SJSA1 (cell line): ENCODE results near the gene GOLGA1. TPM values are rescaled to one million over a fixed set of nuclear protein-coding genes. Genes with fewer than 3 reads are reported as not detected.
"Not testable (repeated sequence)": the region's sequence is repeated elsewhere in the genome, so short reads cannot be mapped to it uniquely, and the experiment has no call there.

ENCODE experiments used
- DNase-seq, 2 experiments: peaks; one replicate each; pipeline ENCODE4 v3.0.0-alpha.2; 2015 to 2020; ENCODE audit warnings: low spot score in 2 of 2, low read depth in 1 of 2
- H3K27ac ChIP-seq: fragments of 250-450 bp; sonication (Bioruptor Pico); 2 replicates; pipeline ENCODE4 v1.5.1; 2020; ENCODE audit warnings: mild to moderate bottlenecking, moderate library complexity
- H3K27me3 ChIP-seq: fragments of 250-450 bp; sonication (Bioruptor Pico); replicated peaks from 2 replicates; pipeline ENCODE4 v1.5.1; 2020; ENCODE audit warnings: mild to moderate bottlenecking, moderate library complexity
- H3K36me3 ChIP-seq: fragments of 250-450 bp; sonication (Bioruptor Pico); 2 replicates; pipeline ENCODE4 v1.5.1; 2020; ENCODE audit warnings: mild to moderate bottlenecking
- H3K4me1 ChIP-seq: fragments of 250-450 bp; sonication (Bioruptor Pico); replicated peaks from 2 replicates; pipeline ENCODE4 v1.6.1; 2021; ENCODE audit warnings: mild to moderate bottlenecking
- H3K4me3 ChIP-seq: fragments of 250-450 bp; sonication (Bioruptor Pico); 2 replicates; pipeline ENCODE4 v1.5.1; 2020; ENCODE audit warnings: mild to moderate bottlenecking
- H3K9me3 ChIP-seq: fragments of 250-450 bp; sonication (Bioruptor Pico); replicated peaks from 2 replicates; pipeline ENCODE4 v1.5.1; 2020; ENCODE audit warnings: mild to moderate bottlenecking
- total RNA-seq: library from RNA; depleted of rRNA; stranded (reverse); fragments of >200 nt; shearing (Covaris generic); gene quantifications from 2 replicates; pipeline ENCODE4 v1.2.3, GENCODE V29; 2014

GOLGA1 gene
- total RNA-seq, 1 experiment from 2014 or later = 7.6 TPM

DNA sequence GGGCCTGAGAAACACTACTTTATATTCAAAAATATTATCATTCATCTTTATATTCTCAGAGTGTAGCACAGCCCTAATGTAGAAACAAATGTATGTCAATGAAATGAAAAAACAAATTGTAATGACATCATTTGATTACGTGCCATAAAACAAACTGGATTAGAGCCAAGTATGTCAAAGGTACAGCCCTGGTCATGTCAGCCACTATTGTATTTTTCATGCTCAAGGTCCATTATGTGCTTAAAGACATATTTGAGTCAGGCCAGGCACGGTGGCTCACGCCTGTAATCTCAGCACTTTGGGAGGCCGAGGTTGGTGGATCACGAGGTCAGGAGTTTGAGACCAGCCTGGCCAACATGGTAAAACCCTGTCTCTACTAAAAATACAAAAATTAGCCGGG, 20.5 kb downstream of the GOLGA1 start:
- not testable (repeated sequence) for H3K4me1 ChIP-seq, H3K27ac ChIP-seq, H3K4me3 ChIP-seq, DNase-seq, H3K27me3 ChIP-seq, H3K9me3 ChIP-seq
- peaks cover 11% of the 10 kb centered on the region for H3K36me3 ChIP-seq

DNA sequence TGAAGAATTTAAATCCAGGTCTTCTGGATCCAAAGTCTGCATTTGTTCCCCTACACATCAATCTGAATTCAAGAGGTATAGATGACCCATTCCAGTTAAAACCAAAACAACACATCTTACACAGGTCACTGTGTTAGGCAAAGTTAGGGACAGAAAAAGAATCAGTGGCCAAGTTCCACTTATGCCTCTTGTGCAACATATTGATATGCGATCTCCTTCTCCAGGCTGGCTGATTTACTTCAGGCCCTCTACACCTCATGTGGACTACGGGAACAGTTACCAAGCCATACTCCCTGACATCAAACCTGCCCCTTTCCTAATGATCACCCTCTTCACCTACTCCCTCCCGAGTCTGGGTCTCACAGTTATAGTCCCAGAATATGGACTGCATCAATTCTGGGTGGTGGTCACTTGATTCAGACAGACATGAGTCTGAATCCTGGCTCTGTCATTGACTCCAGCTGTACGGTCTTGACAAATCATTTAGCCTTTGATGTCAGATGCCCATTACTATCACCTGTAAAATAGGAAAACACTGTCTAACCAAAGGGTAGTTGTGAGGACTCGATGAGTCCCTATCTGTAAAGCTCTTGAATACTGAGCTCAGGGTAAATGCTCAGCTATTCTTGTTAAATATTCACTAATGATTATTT, 26.0 kb downstream of the GOLGA1 start:
- Histone ChIP-seq H3K36me3 (peaks cover 8% of the 10 kb centered on the region), H3K4me3 (no peak overlapping the region), H3K4me1 (no peaks in the 10 kb centered on the region), H3K9me3 (no peaks in the 10 kb centered on the region), H3K27ac (no peak overlapping the region), H3K27me3 (no peaks in the 10 kb centered on the region)
- no peak for DNase-seq

DNA sequence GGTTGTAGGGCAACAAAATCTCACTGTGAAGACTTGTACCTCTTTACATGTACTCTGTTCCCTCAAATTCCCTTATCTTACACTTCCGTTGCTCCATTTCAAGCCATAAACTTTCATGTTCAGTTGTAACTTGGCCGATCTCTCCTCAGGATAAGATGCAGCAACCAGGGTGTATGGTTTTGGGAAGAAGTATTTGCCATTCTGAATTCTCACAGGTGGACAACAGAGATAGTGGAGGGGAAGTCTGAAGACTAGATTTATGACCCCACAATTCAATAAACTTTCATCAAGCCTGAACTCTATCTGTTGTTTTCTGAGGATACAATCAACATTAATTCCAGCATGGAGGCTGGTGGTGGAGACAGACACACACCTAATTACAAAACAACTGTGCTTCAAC, 27.5 kb downstream of the GOLGA1 start:
- no peak overlapping the region for H3K27ac ChIP-seq
- H3K9me3 ChIP-seq = no peaks in the 10 kb centered on the region
- peaks cover 5% of the 10 kb centered on the region for H3K36me3 ChIP-seq
- no peaks in the 10 kb centered on the region for H3K4me1 ChIP-seq
- no peak for DNase-seq
- H3K4me3 ChIP-seq = no peak overlapping the region
- no peaks in the 10 kb centered on the region for H3K27me3 ChIP-seq

DNA sequence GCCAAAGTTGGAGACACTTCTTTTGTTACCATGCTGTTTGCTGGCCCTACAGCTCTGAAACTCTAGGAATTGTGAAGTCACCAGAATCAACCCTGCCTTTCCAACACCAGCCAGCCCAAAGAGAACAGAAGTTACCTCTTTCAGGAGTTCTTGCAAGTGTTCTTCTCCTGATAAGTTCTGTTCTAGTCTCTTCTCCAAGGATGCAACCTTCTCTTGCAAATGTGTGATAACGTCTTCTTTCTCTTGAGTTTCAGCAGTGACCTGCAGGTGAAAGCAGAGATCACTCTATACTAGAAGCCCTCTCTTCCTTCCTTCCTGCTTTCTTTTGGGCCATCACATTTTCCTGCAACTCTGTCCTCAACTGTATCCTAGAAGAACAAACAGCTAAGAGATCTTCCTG, 29.1 kb downstream of the GOLGA1 start:
- Histone ChIP-seq H3K9me3 (no peaks in the 10 kb centered on the region), H3K4me1 (no peaks in the 10 kb centered on the region), H3K27me3 (no peaks in the 10 kb centered on the region), H3K4me3 (no peak overlapping the region), H3K27ac (no peak overlapping the region), H3K36me3 (peaks cover 5% of the 10 kb centered on the region)
- no peak for DNase-seq

DNA sequence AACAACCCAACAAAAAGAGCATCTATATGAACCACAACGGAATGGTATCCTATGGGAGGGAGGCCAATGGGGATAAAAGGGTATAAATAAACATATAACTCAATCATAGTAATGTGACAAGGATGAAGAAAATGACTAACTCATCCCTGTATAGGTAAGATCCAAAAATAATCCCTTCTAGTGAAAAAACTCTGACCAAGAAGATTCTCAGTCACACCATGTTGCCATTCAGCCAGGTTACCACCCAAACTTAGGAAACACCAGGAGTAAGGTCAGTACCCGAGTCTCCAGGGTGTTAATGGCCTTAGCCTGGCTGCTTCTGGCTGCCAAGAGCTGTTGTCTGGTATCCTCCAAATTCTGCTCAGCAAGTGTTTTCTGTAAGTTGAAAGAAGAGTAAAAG, 32.8 kb downstream of the GOLGA1 start:
- Histone ChIP-seq H3K36me3 (peaks cover 5% of the 10 kb centered on the region), H3K27me3 (no peaks in the 10 kb centered on the region), H3K4me1 (no peaks in the 10 kb centered on the region), H3K27ac (no peak overlapping the region), H3K4me3 (no peak overlapping the region), H3K9me3 (no peaks in the 10 kb centered on the region)
- no peak for DNase-seq

DNA sequence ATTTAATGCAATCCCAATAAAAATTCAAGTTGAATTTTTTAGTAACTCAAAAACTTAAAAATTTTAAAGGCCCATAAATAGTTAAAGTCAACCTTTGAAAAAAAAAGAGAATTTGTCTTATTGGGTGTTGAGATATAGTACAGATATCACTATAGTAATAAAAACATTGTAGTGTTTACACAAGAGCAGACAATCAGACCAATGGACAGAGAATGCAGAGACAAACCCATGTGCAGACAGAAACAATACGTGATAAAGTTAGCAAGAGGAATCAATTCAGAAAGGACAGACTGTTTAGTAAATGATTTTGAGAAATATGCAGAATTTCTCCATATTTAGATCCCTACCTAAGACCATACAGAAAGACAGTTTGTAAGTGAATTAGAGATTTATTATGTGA, 33.9 kb downstream of the GOLGA1 start:
- H3K4me3 ChIP-seq = no peak overlapping the region
- H3K4me1 ChIP-seq = no peaks in the 10 kb centered on the region
- H3K27me3 ChIP-seq = no peaks in the 10 kb centered on the region
- peaks cover 5% of the 10 kb centered on the region for H3K36me3 ChIP-seq
- no peaks in the 10 kb centered on the region for H3K9me3 ChIP-seq
- no peak for DNase-seq
- no peak overlapping the region for H3K27ac ChIP-seq

DNA sequence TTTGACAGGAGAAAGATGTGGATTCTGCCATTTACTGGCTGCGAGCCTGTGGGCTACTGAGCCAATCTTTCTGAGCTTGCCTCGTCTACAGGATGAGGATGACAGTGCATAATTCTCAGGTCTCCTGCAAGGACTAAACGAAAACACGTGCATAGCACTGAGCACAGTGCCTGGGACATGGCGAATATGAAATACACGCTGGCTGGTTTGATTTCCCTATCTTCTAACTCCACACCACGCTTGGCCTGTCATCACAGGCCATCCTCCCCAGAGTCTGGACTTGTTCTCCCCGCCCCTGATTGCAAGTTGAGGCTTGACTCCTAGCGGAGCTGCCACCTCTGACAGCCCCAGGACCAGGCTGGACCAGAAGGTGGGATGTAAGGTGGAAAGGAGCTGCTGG, 41.0 kb downstream of the GOLGA1 start:
- no peak overlapping the region for H3K4me3 ChIP-seq
- H3K27ac ChIP-seq = no peak overlapping the region
- H3K4me1 ChIP-seq = no peaks in the 10 kb centered on the region
- DNase-seq = no peak
- H3K36me3 ChIP-seq = no peaks in the 10 kb centered on the region
- H3K27me3 ChIP-seq = no peaks in the 10 kb centered on the region
- H3K9me3 ChIP-seq = no peaks in the 10 kb centered on the region

DNA sequence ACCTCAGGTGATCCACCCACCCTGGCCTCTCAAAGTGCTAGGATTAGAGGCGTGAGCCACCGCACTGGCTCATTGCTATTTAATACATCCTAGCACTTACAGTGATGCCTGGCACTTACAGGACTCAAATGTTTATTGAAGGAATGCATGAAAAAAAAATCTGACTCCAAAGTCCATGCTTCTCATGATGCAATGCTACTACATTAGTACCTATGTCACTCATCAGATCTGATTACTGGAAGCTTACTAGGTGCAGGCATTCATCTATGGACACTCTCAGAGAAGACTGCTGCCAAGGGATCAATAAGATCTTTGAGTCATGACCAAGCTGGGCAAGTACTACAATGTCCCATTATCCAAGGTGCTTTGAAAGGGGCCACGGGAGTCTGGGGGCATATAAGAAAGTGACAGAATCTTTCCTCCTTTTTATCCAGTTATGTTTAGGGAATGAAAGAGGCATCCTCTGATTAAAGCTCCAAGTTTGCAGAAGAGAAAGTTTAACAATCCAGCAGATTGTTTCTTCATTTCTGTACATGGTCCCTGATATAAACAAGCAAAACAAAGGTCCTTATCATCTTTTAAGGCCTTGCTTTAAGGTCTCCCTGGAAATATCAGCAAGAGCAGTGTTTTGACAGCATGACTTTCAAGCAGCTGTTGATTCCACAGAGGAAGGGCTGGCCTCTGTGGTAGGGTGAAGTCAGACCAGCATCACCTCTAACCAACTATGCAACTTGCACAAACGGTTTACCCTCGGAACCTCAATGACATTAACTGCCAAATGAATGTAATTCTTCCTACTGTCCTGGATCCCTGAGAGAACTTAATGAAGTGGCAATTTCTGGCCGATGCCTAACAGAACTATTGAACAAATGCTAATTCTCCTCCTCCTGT, 43.1 kb downstream of the GOLGA1 start:
- H3K27ac ChIP-seq = no peak overlapping the region
- no peaks in the 10 kb centered on the region for H3K4me1 ChIP-seq
- H3K9me3 ChIP-seq = no peaks in the 10 kb centered on the region
- no peak overlapping the region for H3K4me3 ChIP-seq
- no peaks in the 10 kb centered on the region for H3K27me3 ChIP-seq
- peaks cover 7% of the 10 kb centered on the region; the same call in 1 of the 2 replicates for H3K36me3 ChIP-seq
- DNase-seq = no peak

DNA sequence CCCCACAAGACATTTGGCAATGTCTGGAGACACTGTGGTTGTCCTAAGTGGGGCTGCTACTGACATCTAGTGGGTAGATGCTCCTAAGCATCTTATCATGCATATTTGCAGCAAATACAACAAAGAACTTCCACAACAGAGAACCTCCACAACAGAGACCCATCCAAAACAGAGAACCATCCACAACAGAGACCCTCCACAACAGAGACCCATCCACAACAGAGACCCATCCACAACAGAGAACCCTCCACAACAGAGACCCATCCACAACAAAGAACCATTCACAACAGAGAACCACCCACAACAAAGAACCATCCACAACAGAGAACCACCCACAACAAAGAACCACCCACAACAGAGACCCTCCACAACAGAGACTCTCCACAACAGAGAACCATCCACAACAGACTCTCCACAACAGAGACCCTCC, 46.1 kb downstream of the GOLGA1 start:
- Histone ChIP-seq H3K4me3 (no peak overlapping the region), H3K4me1 (no peaks in the 10 kb centered on the region), H3K27ac (no peak overlapping the region), H3K36me3 (peaks cover 11% of the 10 kb centered on the region; the same call in 1 of the 2 replicates), H3K9me3 (no peaks in the 10 kb centered on the region), H3K27me3 (no peaks in the 10 kb centered on the region)
- peak in 1 of 2 experiments; percentile 16 for DNase-seq

DNA sequence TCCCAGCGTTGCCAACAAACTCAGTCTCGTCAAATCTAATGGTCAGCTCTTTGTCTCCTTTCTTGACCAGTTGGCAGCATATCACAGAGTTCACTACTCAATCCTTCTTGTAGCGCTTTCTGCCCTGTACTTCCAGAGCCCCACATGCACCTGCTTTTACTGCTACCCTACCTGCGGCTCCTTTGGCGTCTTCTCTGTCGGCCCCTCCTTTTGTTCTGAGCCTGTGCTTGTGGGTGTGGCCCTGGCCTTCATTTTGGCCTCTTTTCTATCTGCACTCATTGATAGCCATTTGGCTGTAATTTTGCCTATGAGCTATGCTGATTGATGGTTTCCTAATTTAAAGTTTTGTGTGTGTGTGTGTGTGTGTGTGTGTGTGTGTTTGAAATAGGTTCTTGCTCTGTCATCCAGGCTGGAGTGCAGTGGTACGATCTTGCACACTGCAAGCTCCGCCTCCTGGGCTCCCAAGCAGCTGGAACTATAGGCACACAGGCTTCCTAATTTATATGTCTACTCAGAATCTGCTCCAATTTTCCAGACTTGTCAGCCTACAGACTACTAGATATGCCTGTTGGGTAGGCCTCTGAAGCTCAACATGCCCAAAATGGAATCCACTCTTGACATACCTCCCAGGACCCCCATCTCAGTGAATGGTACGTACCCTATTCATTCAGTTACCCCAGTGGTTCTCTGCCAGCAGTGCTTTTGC, 46.7 kb downstream of the GOLGA1 start:
- no peaks in the 10 kb centered on the region for H3K27me3 ChIP-seq
- peaks cover 17% of the 10 kb centered on the region for H3K36me3 ChIP-seq
- no peaks in the 10 kb centered on the region for H3K9me3 ChIP-seq
- no peaks in the 10 kb centered on the region for H3K4me1 ChIP-seq
- no peak overlapping the region for H3K27ac ChIP-seq
- H3K4me3 ChIP-seq = no peak overlapping the region
- DNase-seq = no peak

DNA sequence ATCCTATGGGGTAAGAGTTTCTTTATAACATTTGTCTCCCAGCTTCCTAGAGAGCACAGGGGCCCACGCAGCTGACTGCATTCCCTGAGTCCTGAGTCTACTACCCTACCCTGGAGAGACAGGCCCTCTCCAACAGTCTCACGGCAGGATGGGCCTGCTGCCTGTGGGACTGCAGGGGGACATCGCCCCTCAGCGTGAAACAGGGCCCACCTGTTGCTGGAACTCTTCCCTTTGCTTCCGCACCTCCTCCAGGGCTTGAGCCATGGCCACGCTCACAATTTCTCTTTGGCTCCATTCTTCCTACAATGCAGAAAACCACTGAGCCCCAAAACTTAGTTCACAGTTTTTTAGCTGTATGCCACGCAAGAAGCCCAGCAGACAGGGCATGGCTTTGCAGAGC, 50.7 kb downstream of the GOLGA1 start:
- no peak for DNase-seq
- no peak overlapping the region for H3K4me3 ChIP-seq
- H3K4me1 ChIP-seq = no peaks in the 10 kb centered on the region
- H3K27ac ChIP-seq = no peak overlapping the region
- H3K27me3 ChIP-seq = no peaks in the 10 kb centered on the region
- no peaks in the 10 kb centered on the region for H3K9me3 ChIP-seq
- peaks cover 29% of the 10 kb centered on the region for H3K36me3 ChIP-seq

DNA sequence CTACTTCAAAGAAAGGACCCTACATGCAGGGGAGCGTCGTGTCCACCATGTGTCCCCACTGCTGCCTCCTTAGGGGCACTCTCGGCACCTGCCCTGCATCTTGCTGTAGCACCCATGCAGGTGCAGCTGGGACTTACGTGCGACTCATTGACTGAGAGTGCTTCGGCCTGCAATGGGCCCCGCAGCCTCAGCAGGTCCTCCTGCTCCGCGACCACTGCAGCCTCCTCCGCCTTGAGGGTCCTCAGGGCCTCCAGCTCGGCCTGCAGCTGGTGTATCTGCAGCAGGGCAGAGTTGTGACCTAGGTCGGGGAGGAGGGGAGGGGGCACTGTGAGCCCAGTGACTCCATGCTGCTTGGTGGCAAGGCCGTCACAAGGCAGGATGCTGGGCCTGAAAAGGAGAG, 51.9 kb downstream of the GOLGA1 start:
- no peak overlapping the region for H3K27ac ChIP-seq
- H3K4me3 ChIP-seq = no peak overlapping the region
- peaks cover 5% of the 10 kb centered on the region; the same call in 1 of the 2 replicates for H3K4me1 ChIP-seq
- H3K36me3 ChIP-seq = peaks cover 26% of the 10 kb centered on the region
- no peaks in the 10 kb centered on the region for H3K27me3 ChIP-seq
- H3K9me3 ChIP-seq = no peaks in the 10 kb centered on the region
- no peak for DNase-seq

DNA sequence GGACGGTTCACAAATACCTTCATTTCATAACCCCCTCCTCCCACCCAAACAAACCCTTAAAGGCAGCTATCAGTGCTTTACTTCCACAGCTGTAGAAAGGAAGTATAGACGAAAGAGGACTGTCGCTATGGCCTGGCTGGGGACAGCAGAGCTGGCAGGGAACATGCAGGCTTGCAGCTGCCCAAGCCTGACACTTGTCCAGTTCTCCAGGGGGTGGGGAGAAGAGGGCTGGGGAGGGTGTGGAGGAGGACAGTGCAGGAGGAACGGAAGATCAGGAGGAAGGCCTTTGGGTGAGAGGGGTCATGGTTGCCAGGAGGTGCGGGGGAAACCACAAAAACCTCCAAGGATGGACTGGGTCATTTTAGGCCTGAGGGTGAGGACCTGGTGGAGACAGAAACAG, 53.1 kb downstream of the GOLGA1 start:
- H3K9me3 ChIP-seq = no peaks in the 10 kb centered on the region
- DNase-seq = no peak
- H3K27me3 ChIP-seq = no peaks in the 10 kb centered on the region
- peaks cover 5% of the 10 kb centered on the region; the same call in 1 of the 2 replicates for H3K4me1 ChIP-seq
- no peak overlapping the region for H3K27ac ChIP-seq
- H3K4me3 ChIP-seq = no peak overlapping the region
- H3K36me3 ChIP-seq = peaks cover 22% of the 10 kb centered on the region
